ENCODE results near the gene MOK. TPM values are rescaled to one million over a fixed set of nuclear protein-coding genes. Genes with fewer than 3 reads are reported as not detected.

The MOK gene
- total RNA-seq, 4 donors from 2014 or later: 1.0 to 23.0 (median 11.9) TPM

GRCh38 chr14:102209224-102209966 is 95.6 kb downstream of the MOK start:
- no peak for TF ChIP-seq CTCF (IDR thresholded peaks at IDR 0.05)
- TF ChIP-seq POLR2A (IDR thresholded peaks at IDR 0.05): no peak
- no peaks in the 10 kb centered on the region for H3K4me1 ChIP-seq
- no peaks in the 10 kb centered on the region for H3K36me3 ChIP-seq
- no peak overlapping the region for H3K27ac ChIP-seq
- no peak overlapping the region for H3K4me3 ChIP-seq
- DNase-seq: no peak
- no peaks in the 10 kb centered on the region for H3K9me3 ChIP-seq
- intact Hi-C loops (cut with DNase I; ENCODE audit: low total_unique reads): no loop called here
- no peaks in the 10 kb centered on the region for H3K27me3 ChIP-seq

GRCh38 chr14:102208741-102209140 is 96.2 kb downstream of the MOK start:
- Histone ChIP-seq H3K36me3 (no peaks in the 10 kb centered on the region), H3K4me1 (no peaks in the 10 kb centered on the region), H3K27ac (no peak overlapping the region), H3K27me3 (no peaks in the 10 kb centered on the region), H3K9me3 (no peaks in the 10 kb centered on the region), H3K4me3 (no peak overlapping the region)
- DNase-seq: no peak
- intact Hi-C loops (cut with DNase I; ENCODE audit: low total_unique reads): no loop called here
- no peak for TF ChIP-seq POLR2A (IDR thresholded peaks at IDR 0.05)
- TF ChIP-seq CTCF (IDR thresholded peaks at IDR 0.05): no peak

GRCh38 chr14:102207831-102208365 is 97.1 kb downstream of the MOK start:
- no peak for TF ChIP-seq POLR2A (IDR thresholded peaks at IDR 0.05)
- no peak for TF ChIP-seq CTCF (IDR thresholded peaks at IDR 0.05)
- H3K36me3 ChIP-seq: no peaks in the 10 kb centered on the region
- intact Hi-C loops (cut with DNase I; ENCODE audit: low total_unique reads): no loop called here

GRCh38 chr14:102206918-102207317 is 98.0 kb downstream of the MOK start:
- H3K4me1 ChIP-seq: no peaks in the 10 kb centered on the region
- no peak overlapping the region for H3K27ac ChIP-seq
- H3K27me3 ChIP-seq: no peaks in the 10 kb centered on the region
- H3K9me3 ChIP-seq: no peaks in the 10 kb centered on the region
- no peak for DNase-seq
- intact Hi-C loops (cut with DNase I; ENCODE audit: low total_unique reads): no loop called here
- H3K4me3 ChIP-seq: no peak overlapping the region
- TF ChIP-seq POLR2A (IDR thresholded peaks at IDR 0.05) (no peak), CTCF (IDR thresholded peaks at IDR 0.05) (no peak)
- no peaks in the 10 kb centered on the region for H3K36me3 ChIP-seq

More at GRCh38 chr14:102207831-102208365, 97.1 kb downstream of the MOK start:
- H3K27ac ChIP-seq: no peak overlapping the region
- no peaks in the 10 kb centered on the region for H3K4me1 ChIP-seq
- no peak for DNase-seq
- H3K4me3 ChIP-seq: no peak overlapping the region
- H3K9me3 ChIP-seq: no peaks in the 10 kb centered on the region
- H3K27me3 ChIP-seq: no peaks in the 10 kb centered on the region

GRCh38 chr14:102205560-102205959 is 99.4 kb downstream of the MOK start:
- no peak for TF ChIP-seq CTCF (IDR thresholded peaks at IDR 0.05)
- no peak for TF ChIP-seq POLR2A (IDR thresholded peaks at IDR 0.05)
- Histone ChIP-seq H3K27ac (no peak overlapping the region), H3K4me3 (no peak overlapping the region), H3K9me3 (no peaks in the 10 kb centered on the region), H3K27me3 (no peaks in the 10 kb centered on the region), H3K4me1 (no peaks in the 10 kb centered on the region), H3K36me3 (no peaks in the 10 kb centered on the region)
- DNase-seq: no peak
- intact Hi-C loops (cut with DNase I; ENCODE audit: low total_unique reads): no loop called here

All from uterus (tissue), 4 donors.